Kidney (tissue), 14 donors: Measurements from ENCODE around the gene CALCOCO1. TPM values are rescaled to one million over a fixed set of nuclear protein-coding genes. Genes with fewer than 3 reads are reported as not detected.
A peak's percentile ranks its signal among the peaks of the same experiment; 100 is the strongest.

ENCODE experiments used
- DNase-seq, 5 donors: peaks; one replicate each; pipeline ENCODE4 v3.0.0-alpha.2; 2013 to 2020
- FAIRE-seq: peaks from 2 replicates; lab custom pipeline; 2012; peaks lifted over from hg19 to GRCh38; lab: Jason Lieb, UNC
- H3K27ac ChIP-seq, 2 donors: one replicate each; pipeline ENCODE4 v1.7.0; 2013; ENCODE audit warnings: low read depth in 2 of 2, low read length in 2 of 2, inconsistent platforms in 1 of 2
- H3K27me3 ChIP-seq: one replicate; pipeline ENCODE4 v1.7.1; 2013; ENCODE audit warnings: low read length, inconsistent platforms; ENCODE audit not compliant: control insufficient read depth, insufficient read depth
- H3K36me3 ChIP-seq, 3 donors: one replicate each; pipeline versions ENCODE4 v1.7.0 to v1.7.1; 2013; ENCODE audit warnings: low read length in 3 of 3, control low read depth in 1 of 3, inconsistent platforms in 1 of 3; ENCODE audit not compliant: insufficient read depth in 3 of 3, control insufficient read depth in 2 of 3
- H3K4me1 ChIP-seq, 3 donors: one replicate each; pipeline versions ENCODE4 v1.7.0 to v1.7.1; 2013; ENCODE audit warnings: low read length in 3 of 3, inconsistent platforms in 1 of 3, low read depth in 1 of 3; ENCODE audit not compliant: control insufficient read depth in 2 of 3, insufficient read depth in 2 of 3
- H3K4me3 ChIP-seq, 3 donors: one replicate each; pipeline versions ENCODE4 v1.7.0 to v1.8.1; 2013; ENCODE audit warnings: low read length in 3 of 3, control low read depth in 1 of 3, inconsistent platforms in 1 of 3
- H3K9ac ChIP-seq, 3 donors: one replicate each; pipeline versions ENCODE4 v1.7.0 to v1.7.1; 2013; ENCODE audit warnings: low read length in 3 of 3, control low read depth in 1 of 3, inconsistent platforms in 1 of 3
- H3K9me3 ChIP-seq, 3 donors: one replicate each; pipeline versions ENCODE4 v1.7.0 to v1.7.1; 2013; ENCODE audit warnings: low read length in 3 of 3, control low read depth in 1 of 3, inconsistent platforms in 1 of 3; ENCODE audit not compliant: control insufficient read depth in 2 of 3, insufficient read depth in 1 of 3
- CTCF ChIP-seq: IDR thresholded peaks from 3 replicates; pipeline ENCODE4 v1.5.1; 2012; ENCODE audit warnings: mild to moderate bottlenecking, moderate library complexity, borderline replicate concordance; ENCODE audit not compliant: insufficient read depth; ENCODE audit errors: extremely low read depth
- intact Hi-C: fragments of 100-400 bp; cut with DNase I; formaldehyde crosslinking; loops from one replicate; pipeline ENCODE4 v1.11.1; 2022
- polyA plus RNA-seq: library from polyadenylated mRNA; stranded (reverse); fragments of 350-450 nt; fragmentation: Illumina TruSeq; extraction: RNeasy Lipid Tissue Mini Kit (QIAGEN cat#74804); gene quantifications from one replicate; pipeline ENCODE4 v1.2.3, GENCODE V29; 2014; ENCODE audit warnings: low read depth, low replicate concordance; ENCODE audit not compliant: insufficient read depth
- total RNA-seq: library from RNA; stranded (reverse); fragmentation: NEBNext Ultra II Directional; extraction: Animal tissue kit (Norgen Biotek cat#: 25700); gene quantifications from one replicate; pipeline ENCODE4 v1.2.1, GENCODE V29; 2021
- donor health status: control.
- donor health status: control.
- donor health status: control.
- donor health status: control.
- donor health status: control.
- donor health status: DM: yes; HTN: yes; CAD: no.
- donor health status: Normal renal cell carcinoma (clear cell type).

Gene CALCOCO1
- total and polyA plus RNA-seq, 2 donors from 2014 or later, result 82.2 to 109 TPM

- peak in 4 of 5 donors; percentile 60 to 78 (median 74) for DNase-seq
- no peaks in the 10 kb centered on the region for H3K9me3 ChIP-seq
- H3K27me3 ChIP-seq, result peaks cover 22% of the 10 kb centered on the region
- no peak overlapping the region for H3K4me3 ChIP-seq
- no peak overlapping the region for H3K9ac ChIP-seq
- no peak for TF ChIP-seq CTCF
- peaks cover 0 to 5% (median 0%) of the 10 kb centered on the region in 3 donors for H3K4me1 ChIP-seq
- H3K27ac ChIP-seq, result no peak overlapping the region
- FAIRE-seq, result no peak
- no peaks in the 10 kb centered on the region for H3K36me3 ChIP-seq
- intact Hi-C loops, result loop anchor here (5.0 kb wide), 1 partner anchor 48 kb away; no protein-coding TSS in a partner anchor
These were observed 27.6 kb downstream of the CALCOCO1 start for GRCh38 chr12:53699678-53700025.

GRCh38 chr12:53698948-53699677 is 28.1 kb downstream of the CALCOCO1 start:
- peaks cover 0 to 5% (median 0%) of the 10 kb centered on the region in 3 donors for H3K4me1 ChIP-seq
- no peaks in the 10 kb centered on the region for H3K36me3 ChIP-seq
- intact Hi-C loops, result no loop called here
- FAIRE-seq (no peak), DNase-seq (no peak)
- no peak overlapping the region for H3K27ac ChIP-seq
- no peak for TF ChIP-seq CTCF
- no peaks in the 10 kb centered on the region for H3K9me3 ChIP-seq
- H3K4me3 ChIP-seq, result no peak overlapping the region
- peaks cover 27% of the 10 kb centered on the region for H3K27me3 ChIP-seq
- no peak overlapping the region for H3K9ac ChIP-seq

GRCh38 chr12:53696655-53697331 is 30.5 kb downstream of the CALCOCO1 start:
- TF ChIP-seq CTCF, result no peak
- H3K9ac ChIP-seq, result peak overlapping the region in 1 of 3 donors; percentile 4
- FAIRE-seq (no peak), DNase-seq (peak in 4 of 5 donors; percentile 48 to 81 (median 64))
- peak overlapping the region; percentile 36 to 53 (median 38) for H3K4me3 ChIP-seq
- intact Hi-C loops, result no loop called here
- H3K4me1 ChIP-seq, result peaks cover 0 to 5% (median 0%) of the 10 kb centered on the region in 3 donors
- H3K27ac ChIP-seq, result no peak overlapping the region
- H3K27me3 ChIP-seq, result peaks cover 26% of the 10 kb centered on the region
- H3K9me3 ChIP-seq, result no peaks in the 10 kb centered on the region
- no peaks in the 10 kb centered on the region for H3K36me3 ChIP-seq
